GM18909 (cell line): Measurements from ENCODE around the gene SAMD4B.
"Not testable (repeated sequence)": the region's sequence is repeated elsewhere in the genome, so short reads cannot be mapped to it uniquely, and the experiment has no call there.

Experiments
- ATAC-seq: cut with Tn5 transposase; IDR thresholded peaks from one replicate; pipeline ENCODE4 v1.9.1; 2021; ENCODE audit warnings: mild to moderate bottlenecking; ENCODE audit not compliant: unreplicated experiment, poor library complexity

Gene SAMD4B

GRCh38 chr19:39362682-39363657, 20.7 kb downstream of the SAMD4B start:
- no peak for ATAC-seq

DNA sequence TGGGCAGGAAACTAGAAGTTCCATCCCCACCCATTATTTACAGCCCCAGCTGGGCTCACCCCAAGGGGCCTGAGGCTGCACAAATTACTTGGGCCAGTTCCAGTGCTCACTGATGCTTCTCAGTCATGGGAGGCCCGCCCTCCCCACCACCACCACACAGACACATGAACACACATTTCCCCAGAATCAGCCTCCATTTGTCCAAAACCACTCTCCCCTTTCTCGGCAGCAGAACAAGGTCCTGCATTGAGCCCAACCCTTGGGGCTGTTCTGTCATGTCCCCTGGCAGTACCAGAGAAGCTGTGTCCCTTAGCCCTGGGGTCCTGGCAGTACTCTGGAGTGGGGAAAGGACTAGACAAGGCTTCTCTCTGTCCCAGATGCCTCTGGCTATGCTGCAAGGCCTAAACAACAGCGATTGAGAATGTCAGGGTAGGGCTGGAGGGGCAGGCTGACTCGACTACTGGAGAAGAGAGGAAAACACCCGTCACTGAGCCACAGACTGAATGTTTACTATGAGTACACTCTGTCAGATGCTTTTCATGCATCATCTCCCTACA, 21.8 kb downstream of the SAMD4B start:
- ATAC-seq = no peak

DNA sequence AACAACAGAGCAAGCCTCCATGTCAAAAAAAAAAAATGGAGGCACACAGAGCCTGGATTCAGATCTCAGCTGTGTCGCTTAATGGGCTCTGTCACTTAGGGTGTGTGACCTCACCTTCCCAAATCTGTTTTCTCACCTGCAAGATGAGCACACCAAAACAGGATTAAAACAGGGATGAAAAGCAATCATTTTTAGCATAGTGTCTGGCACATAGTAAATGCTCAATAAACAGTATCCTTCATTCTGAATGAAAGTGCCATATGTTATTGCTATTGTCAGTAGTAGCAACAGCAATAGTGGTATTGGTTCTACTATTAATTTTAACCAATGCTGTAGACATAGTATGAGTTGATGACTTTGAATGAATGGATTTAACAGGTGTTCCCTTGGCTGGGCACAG, 23.3 kb downstream of the SAMD4B start:
- no peak for ATAC-seq

- no peak for ATAC-seq
Observed at GRCh38 chr19:39369200-39369599, 27.0 kb downstream of the SAMD4B start.

DNA sequence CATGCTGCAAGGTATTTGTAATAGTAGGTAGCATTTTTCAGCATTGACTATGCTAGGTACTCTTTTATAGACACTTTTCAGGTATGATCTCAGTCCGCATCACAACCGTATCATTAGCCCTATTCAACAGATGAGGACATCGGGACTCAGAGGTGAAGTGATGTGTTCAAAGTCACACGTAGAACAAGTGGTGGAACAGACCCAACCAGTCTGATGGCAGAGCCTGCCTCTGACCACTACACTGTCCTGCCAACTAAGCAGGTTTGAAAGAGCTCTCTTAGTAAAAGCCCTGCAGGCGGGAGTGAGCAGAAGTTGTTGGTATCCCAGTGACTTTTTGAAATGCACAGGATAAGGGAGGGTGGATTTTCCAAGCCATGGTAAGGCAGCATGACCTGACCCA, 28.5 kb downstream of the SAMD4B start:
- ATAC-seq = no peak

DNA sequence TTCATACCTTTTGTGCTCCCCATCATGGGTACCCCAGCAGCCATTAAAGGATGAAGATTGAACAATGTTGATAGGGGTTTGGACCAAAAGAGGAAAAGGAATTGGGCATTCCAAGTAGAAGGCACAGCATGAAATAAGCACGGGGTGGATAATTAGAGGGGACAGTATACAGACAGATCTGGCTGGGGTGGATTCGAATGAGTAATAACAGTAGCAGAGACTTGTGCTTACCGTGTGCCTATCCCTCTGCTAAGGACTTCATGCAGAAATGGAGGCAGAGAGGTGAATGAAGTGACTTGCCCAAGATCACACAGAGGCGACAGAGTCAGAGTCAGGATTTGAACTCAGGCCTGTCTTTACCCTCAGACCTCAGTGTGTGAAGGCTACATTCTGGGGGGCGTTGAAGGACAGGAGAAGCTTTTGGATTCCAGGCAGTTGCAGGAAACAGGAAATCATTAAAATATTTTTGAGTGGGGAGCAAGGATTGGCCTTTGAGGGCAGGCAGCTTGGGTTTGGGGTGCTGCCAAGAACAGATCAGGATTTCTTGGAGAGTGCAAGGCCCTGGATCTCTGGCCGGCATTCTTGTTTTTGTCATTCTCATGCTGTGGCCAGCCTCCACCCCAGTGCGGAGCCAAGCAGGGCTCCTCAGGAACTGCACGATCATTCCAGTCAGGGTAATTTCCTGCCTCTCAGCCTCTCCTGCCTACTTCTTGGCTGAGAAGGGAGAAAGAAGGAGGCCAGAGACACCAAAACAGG, 30.0 kb downstream of the SAMD4B start:
- no peak for ATAC-seq

GRCh38 chr19:39372941-39373340, 30.7 kb downstream of the SAMD4B start:
- ATAC-seq = no peak

DNA sequence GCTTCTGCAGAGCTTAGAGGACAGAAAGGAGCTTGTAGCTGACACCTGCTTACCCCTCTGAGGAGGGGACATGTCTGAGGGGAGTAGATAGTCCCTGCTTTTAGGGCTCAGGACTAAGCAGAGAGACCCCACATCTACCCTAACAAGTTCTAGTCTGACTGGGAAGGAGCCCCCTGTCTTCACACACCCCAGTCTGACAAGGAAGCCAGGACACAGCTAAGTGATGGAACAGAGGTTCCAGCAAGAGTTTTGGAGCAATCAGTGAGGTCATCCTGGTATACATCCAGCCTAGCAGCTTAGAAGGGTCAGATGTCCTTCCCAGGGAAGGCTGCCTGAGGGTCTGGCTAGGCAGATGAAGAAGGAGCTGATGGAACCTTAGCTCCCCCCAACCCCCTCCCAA, 33.7 kb downstream of the SAMD4B start:
- ATAC-seq = no peak

DNA sequence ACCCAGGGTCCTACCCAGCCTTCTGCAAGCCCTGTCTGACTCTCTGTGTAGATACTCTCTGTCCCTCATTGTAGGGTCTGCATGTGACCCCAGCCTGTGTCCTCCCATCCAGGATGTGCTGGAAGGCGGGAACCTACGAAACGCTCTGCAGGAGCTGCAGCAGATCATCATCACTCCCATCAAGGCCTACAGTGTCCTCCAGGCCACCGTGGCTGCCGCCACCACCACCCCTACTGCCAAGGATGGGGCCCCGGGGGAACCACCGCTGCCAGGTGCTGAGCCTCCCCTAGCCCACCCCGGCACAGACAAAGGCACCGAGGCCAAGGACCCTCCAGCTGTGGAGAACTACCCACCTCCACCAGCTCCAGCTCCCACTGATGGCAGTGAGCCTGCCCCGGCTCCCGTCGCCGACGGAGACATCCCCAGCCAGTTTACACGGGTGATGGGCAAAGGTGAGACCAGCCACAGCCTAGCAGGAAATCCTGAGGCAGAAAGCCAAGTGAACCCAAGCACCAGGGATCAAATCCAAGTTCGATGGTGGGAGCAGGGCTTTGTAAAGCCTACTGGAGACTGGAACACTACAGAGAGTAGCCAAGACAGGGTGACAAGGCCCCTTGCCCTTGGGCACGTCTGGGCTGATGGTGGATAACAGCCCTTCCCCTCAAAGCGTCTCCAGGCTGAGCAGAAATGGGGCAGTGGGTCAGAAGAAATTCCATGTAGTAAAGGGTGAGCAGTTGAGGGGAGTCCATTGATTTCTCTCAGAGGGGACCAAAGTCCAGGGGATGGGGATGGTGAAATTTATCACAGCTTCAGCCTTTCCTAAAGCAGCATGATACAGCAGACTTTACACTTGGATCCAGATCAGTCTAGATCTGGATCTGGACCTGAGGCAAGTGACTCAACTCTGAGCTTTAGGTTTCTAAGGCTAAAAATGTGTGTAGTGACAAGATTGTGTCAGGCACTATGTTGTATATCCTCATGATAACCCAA, 35.4 kb downstream of the SAMD4B start:
- no peak for ATAC-seq

- ATAC-seq = not testable (repeated sequence)
Observed at GRCh38 chr19:39379366-39379765, 37.1 kb downstream of the SAMD4B start.

DNA sequence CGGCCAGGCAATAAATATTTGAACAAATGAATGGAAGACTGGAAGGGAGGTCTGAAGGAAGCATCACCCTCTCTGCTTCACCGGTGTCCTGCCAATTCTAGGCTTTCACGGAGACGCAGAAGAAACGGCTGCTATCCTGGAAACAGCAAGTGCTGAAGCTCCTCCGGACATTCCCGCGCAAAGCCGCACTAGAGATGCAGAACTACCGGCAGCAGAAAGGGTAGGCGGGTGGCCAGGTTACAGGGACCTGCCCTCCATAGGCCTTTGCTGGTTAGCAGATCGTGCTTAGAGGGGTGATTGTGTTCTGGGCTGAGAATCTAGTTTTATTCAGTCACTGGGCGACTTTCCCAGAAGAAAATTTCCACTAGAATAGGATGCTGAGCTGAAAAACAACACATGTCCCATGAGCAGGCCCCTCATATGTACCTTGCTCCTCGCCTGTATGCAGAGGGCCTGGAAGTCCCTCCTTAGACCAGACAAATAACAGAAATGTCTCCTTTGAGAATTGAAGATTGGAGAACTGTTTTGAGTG, 37.7 kb downstream of the SAMD4B start:
- no peak for ATAC-seq

GRCh38 chr19:39380521-39381502, 38.6 kb downstream of the SAMD4B start:
- ATAC-seq = no peak

- no peak for ATAC-seq
Observed at GRCh38 chr19:39381910-39382611, 39.8 kb downstream of the SAMD4B start.

DNA sequence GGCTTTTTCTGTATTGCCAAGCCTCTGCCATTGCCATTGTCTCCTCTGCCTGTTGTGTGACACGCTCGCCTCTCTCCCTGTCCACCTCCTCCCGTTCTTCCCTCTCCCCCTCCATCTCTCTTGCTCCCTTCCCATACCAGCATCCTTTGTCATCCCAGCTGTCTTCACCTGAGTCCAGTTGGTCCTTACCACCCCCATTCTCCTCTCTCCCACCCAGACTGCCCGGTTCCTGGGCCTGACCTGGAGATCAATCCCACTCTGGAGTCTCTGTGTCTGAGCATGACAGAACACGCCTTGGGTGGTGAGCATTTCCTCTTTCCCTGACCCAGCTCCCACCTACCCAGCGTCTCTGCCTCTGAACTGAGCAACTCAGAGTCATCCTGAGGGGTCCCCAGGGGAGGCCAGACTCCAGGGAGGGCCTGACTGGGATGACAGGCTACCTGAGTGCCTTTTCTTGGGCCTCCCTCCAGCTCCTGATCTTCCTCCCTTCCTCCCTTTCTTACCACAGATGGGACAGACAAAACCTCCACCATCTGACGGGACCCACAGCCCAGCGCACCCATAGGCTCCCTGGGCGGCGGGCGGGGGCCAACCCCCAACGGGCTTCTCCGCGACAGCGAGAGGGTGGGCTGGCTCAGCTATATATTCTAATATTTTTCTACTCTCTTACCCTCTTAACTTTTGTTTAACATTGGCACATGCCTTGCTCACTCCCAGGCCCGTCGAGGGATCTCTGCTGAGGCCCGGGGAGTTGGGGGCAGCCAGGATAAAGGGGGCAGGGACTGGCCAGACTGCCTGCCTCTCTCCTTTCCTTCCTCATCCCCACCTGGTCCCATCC, 41.0 kb downstream of the SAMD4B start:
- no peak for ATAC-seq

- ATAC-seq = no peak
Observed at GRCh38 chr19:39384839-39385568, 42.8 kb downstream of the SAMD4B start.

DNA sequence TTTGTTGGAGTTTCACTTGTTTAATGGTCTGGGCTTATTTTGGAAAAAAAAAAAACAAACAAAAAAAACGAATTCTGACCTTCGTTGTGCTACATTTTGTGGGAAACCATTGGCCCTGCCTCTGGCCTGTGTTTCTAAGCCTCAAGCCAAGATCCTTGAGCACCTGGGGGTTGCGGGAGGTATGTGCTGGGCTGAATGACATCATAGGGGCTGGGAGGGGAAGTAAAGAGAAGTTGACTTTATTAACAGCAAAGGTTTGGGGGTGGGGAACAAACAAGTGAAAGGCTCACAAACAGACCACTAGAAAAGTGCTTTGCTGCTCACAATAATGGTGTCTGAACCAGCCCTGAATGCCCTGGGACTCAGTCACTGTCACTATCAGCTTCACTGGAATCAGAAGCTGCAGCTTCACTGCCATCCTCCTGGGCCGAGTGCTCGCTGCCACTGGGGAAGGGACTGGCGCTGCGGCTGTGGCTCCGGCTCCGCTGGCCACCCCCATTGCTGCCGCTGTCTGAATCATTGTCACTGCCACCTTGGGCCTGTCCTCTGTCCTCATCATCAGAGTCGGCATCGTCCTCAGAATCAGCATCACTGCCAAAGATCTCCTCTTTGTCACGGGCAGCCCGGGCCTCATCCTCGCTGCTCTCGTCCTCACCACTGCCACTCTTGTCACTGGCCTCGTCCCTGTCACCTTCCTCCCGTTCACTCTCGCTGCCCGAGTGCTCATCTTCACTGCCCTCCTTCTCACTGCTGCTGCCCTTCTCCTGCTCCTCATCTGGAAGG, 43.6 kb downstream of the SAMD4B start:
- no peak for ATAC-seq
